Hepatocyte (in vitro differentiated cells): ENCODE measurements around the gene PRR30. TPM values are rescaled to one million over a fixed set of nuclear protein-coding genes. Genes with fewer than 3 reads are reported as not detected.
"Not testable (repeated sequence)": the region's sequence is repeated elsewhere in the genome, so short reads cannot be mapped to it uniquely, and the experiment has no call there.

ENCODE experiments used
- DNase-seq: peaks from one replicate; pipeline ENCODE4 v3.0.0-alpha.2; 2016; ENCODE audit warnings: low spot score
- H2AFZ ChIP-seq: fragments of 200-600 bp; sonication (generic); 2 replicates; pipeline ENCODE4 v1.6.0; 2016; ENCODE audit warnings: antibody characterized with exemption, mild to moderate bottlenecking
- H3K27ac ChIP-seq: fragments of 200-600 bp; sonication (generic); 2 replicates; pipeline ENCODE4 v1.5.1; 2016; ENCODE audit warnings: mild to moderate bottlenecking
- H3K27me3 ChIP-seq: fragments of 200-600 bp; sonication (generic); 2 replicates; pipeline ENCODE4 v1.6.1; 2016
- H3K36me3 ChIP-seq: fragments of 200-600 bp; sonication (generic); replicated peaks from 2 replicates; pipeline ENCODE4 v1.5.1; 2016; ENCODE audit warnings: low read depth; ENCODE audit not compliant: insufficient read depth
- H3K4me1 ChIP-seq: fragments of 200-600 bp; sonication (generic); 2 replicates; pipeline ENCODE4 v1.5.1; 2016; ENCODE audit warnings: mild to moderate bottlenecking, moderate library complexity; ENCODE audit not compliant: insufficient read depth
- H3K4me2 ChIP-seq: fragments of 200-600 bp; sonication (generic); 2 replicates; pipeline ENCODE4 v1.6.0; 2016
- H3K4me3 ChIP-seq: fragments of 200-600 bp; sonication (generic); 2 replicates; pipeline ENCODE4 v1.5.1; 2016; ENCODE audit warnings: mild to moderate bottlenecking
- H3K79me2 ChIP-seq: fragments of 200-600 bp; sonication (generic); 2 replicates; pipeline ENCODE4 v1.6.0; 2017; ENCODE audit warnings: mild to moderate bottlenecking
- H3K9me2 ChIP-seq: fragments of 200-600 bp; sonication (generic); replicated peaks from 2 replicates; pipeline ENCODE4 v1.6.0; 2017; ENCODE audit warnings: mild to moderate bottlenecking; ENCODE audit not compliant: insufficient read depth
- H3K9me3 ChIP-seq: fragments of 200-600 bp; sonication (generic); 2 replicates; pipeline ENCODE4 v1.5.1; 2016; ENCODE audit warnings: low read depth, mild to moderate bottlenecking
- H4K20me1 ChIP-seq: fragments of 200-600 bp; sonication (generic); 2 replicates; pipeline ENCODE4 v1.6.0; 2016; ENCODE audit warnings: mild to moderate bottlenecking; ENCODE audit not compliant: insufficient read depth, poor library complexity, severe bottlenecking
- EZH2 ChIP-seq: fragments of 200-600 bp; sonication (generic); IDR thresholded peaks from 2 replicates; pipeline ENCODE4 v1.6.1; 2016; ENCODE audit warnings: antibody characterized with exemption, mild to moderate bottlenecking, borderline replicate concordance
- EZH2phosphoT487 ChIP-seq: fragments of 200-600 bp; sonication (generic); IDR thresholded peaks from one replicate; pipeline ENCODE4 v1.6.1; 2018; ENCODE audit warnings: antibody characterized with exemption, mild to moderate bottlenecking, low read depth, moderate library complexity; ENCODE audit not compliant: unreplicated experiment, severe bottlenecking
- WGBS: methylation state at CpG from one replicate; pipeline ENCODE4 v1.1.6; 2016; ENCODE audit warnings: low lambda C conversion rate; ENCODE audit errors: missing lambda C conversion rate; 5-methylcytosine and 5-hydroxymethylcytosine counted together
- polyA plus RNA-seq: library from polyadenylated mRNA; unstranded; fragments of >200 nt; fragmentation: Nextera tagmentation; extraction: Ambion mirVana; gene quantifications from 2 replicates; pipeline ENCODE4 v1.2.1, GENCODE V29; 2016
- total RNA-seq: library from RNA; depleted of rRNA; stranded (reverse); fragments of >200 nt; gene quantifications from 2 replicates; pipeline ENCODE4 v1.2.3, GENCODE V29; 2014
- TF ChIP-seq, protein P1 (sequence below): fragments of 200-600 bp; sonication (generic); IDR thresholded peaks from 2 replicates; pipeline ENCODE4 v1.5.1; 2016; ENCODE audit warnings: antibody characterized with exemption, mild to moderate bottlenecking; ENCODE audit not compliant: poor library complexity

PRR30 gene
- total and polyA plus RNA-seq, 2 experiments from 2014 or later = not detected

GRCh38 chr2:27178469-27178868 lies 39.3 kb upstream of the PRR30 start:
- H3K9me3 ChIP-seq = no peaks in the 10 kb centered on the region
- H3K27ac ChIP-seq = no peak overlapping the region
- 92% methylated on average over 3 of the region's 3 CpGs for WGBS
- H4K20me1 ChIP-seq = no peaks in the 10 kb centered on the region
- H3K79me2 ChIP-seq = no peaks in the 10 kb centered on the region
- DNase-seq = no peak
- H3K27me3 ChIP-seq = peaks cover 9% of the 10 kb centered on the region
- no peak for TF ChIP-seq EZH2phosphoT487
- TF ChIP-seq, protein P1, sequence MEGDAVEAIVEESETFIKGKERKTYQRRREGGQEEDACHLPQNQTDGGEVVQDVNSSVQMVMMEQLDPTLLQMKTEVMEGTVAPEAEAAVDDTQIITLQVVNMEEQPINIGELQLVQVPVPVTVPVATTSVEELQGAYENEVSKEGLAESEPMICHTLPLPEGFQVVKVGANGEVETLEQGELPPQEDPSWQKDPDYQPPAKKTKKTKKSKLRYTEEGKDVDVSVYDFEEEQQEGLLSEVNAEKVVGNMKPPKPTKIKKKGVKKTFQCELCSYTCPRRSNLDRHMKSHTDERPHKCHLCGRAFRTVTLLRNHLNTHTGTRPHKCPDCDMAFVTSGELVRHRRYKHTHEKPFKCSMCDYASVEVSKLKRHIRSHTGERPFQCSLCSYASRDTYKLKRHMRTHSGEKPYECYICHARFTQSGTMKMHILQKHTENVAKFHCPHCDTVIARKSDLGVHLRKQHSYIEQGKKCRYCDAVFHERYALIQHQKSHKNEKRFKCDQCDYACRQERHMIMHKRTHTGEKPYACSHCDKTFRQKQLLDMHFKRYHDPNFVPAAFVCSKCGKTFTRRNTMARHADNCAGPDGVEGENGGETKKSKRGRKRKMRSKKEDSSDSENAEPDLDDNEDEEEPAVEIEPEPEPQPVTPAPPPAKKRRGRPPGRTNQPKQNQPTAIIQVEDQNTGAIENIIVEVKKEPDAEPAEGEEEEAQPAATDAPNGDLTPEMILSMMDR = no peak
- no peak for TF ChIP-seq EZH2
- H3K4me3 ChIP-seq = no peak overlapping the region
- H3K4me1 ChIP-seq = no peaks in the 10 kb centered on the region
- H3K36me3 ChIP-seq = no peaks in the 10 kb centered on the region
- no peak overlapping the region for H2AFZ ChIP-seq
- H3K4me2 ChIP-seq = no peak overlapping the region
- no peaks in the 10 kb centered on the region for H3K9me2 ChIP-seq

DNA sequence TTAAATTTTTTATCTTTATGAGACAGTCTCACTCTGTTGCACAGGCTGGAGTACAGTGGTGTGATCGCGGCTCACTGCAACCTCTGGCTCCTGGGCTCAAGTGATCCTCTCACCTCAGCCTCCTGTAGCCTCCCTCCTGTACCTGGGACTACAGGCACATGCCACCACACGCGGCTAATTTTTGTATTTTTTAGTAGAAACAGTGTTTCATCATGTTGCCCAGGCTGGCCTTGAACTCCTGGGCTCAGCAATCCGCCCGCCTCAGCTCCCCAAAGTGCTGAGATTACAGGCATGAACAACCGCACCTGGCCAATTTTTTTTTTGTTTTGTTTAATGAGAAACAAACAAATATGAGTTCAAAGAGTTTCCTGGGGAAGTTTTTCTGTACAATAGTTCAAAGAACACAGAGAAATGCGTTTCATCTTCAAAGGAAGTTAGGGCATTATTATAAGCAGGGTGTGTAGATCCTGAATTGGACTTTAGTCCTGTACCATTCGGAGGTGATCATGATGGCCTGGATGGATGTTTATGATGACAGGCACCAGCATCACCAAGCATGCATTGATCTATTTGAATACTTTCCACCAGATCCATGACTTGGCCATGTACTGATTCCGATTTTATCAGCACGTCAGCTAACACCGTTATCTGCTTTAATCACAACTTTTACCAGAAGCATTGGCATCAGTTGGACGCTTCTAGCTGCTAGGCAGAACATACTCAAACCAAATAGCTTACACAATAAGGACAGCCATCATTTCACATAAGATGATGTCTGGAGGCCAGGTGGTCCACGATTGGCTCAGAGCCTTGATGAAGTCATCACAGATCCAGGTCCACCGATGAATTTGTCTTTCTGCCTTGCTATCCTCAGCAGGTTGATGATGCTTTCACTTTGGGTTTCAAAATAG lies 38.5 kb upstream of the PRR30 start:
- TF ChIP-seq EZH2phosphoT487 (no peak), EZH2 (no peak)
- TF ChIP-seq, protein P1 = no peak
- Histone ChIP-seq H3K36me3 (no peaks in the 10 kb centered on the region), H3K9me2 (no peaks in the 10 kb centered on the region), H3K9me3 (no peaks in the 10 kb centered on the region), H3K27me3 (peaks cover 9% of the 10 kb centered on the region), H3K79me2 (no peaks in the 10 kb centered on the region), H2AFZ (no peak overlapping the region), H3K4me2 (no peak overlapping the region), H3K27ac (no peak overlapping the region), H3K4me1 (no peaks in the 10 kb centered on the region), H4K20me1 (no peaks in the 10 kb centered on the region), H3K4me3 (no peak overlapping the region)
- DNase-seq = no peak
- 85% methylated on average over 15 of the region's 15 CpGs for WGBS

- not testable (repeated sequence) for DNase-seq, H3K4me3 ChIP-seq, H3K36me3 ChIP-seq, H2AFZ ChIP-seq, H3K9me2 ChIP-seq, H3K79me2 ChIP-seq, H3K4me1 ChIP-seq, H4K20me1 ChIP-seq, H3K9me3 ChIP-seq, H3K27ac ChIP-seq, H3K27me3 ChIP-seq, H3K4me2 ChIP-seq
- 86% methylated on average over 4 of the region's 4 CpGs for WGBS
Observed at GRCh38 chr2:27175781-27176180, 36.6 kb upstream of the PRR30 start.

GRCh38 chr2:27175330-27175729 lies 36.1 kb upstream of the PRR30 start:
- TF ChIP-seq, protein P1 = no peak
- no peak for TF ChIP-seq EZH2
- no peak for TF ChIP-seq EZH2phosphoT487
- H3K27ac ChIP-seq = no peak overlapping the region
- no peak overlapping the region for H3K4me3 ChIP-seq
- H3K27me3 ChIP-seq = peaks cover 9% of the 10 kb centered on the region
- H3K9me3 ChIP-seq = no peaks in the 10 kb centered on the region
- DNase-seq = no peak
- H3K9me2 ChIP-seq = no peaks in the 10 kb centered on the region
- H3K79me2 ChIP-seq = no peaks in the 10 kb centered on the region
- H4K20me1 ChIP-seq = no peaks in the 10 kb centered on the region
- no peaks in the 10 kb centered on the region for H3K36me3 ChIP-seq
- no peak overlapping the region for H2AFZ ChIP-seq
- H3K4me2 ChIP-seq = no peak overlapping the region
- no peaks in the 10 kb centered on the region for H3K4me1 ChIP-seq
- WGBS = 74% methylated on average over 8 of the region's 8 CpGs
